Measurements from ENCODE around the gene CD69. TPM values are rescaled to one million over a fixed set of nuclear protein-coding genes. Genes with fewer than 3 reads are reported as not detected.

Gene CD69
- total and polyA plus RNA-seq, 2 donors (not counting 3 experiments of a cell fraction or from before 2014, with no cell fraction given) = 0.49 to 4.4 TPM

DNA sequence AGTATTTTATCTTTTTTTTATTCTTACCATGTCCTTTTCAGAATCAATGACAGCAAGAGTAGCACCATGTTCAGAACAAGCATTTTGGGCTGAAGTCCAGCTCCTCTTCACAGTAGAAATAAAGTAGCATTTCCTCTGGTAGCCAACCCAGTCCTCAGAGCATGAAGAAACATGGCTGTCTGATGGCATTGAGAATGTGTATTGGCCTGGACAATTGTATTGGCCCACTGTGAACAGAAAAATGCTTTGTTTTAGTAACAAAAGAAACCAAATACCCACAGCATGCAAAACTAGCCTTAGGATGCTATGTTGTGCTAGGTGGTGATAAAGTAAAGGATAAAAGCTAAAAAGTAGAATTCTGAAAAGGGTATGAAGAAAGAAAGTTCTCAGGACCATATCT lies 5.7 kb downstream of the CD69 start:
- Histone ChIP-seq H3K4me1 (ENCODE audit: control insufficient read depth, extremely low read depth, insufficient read depth, low read length) (peaks cover 18% of the 10 kb centered on the region), H3K9me3 (replicated peaks; ENCODE audit: control insufficient read depth, insufficient read depth, low read length) (no peaks in the 10 kb centered on the region), H3K4me2 (ENCODE audit: insufficient read depth, low read length) (no peak overlapping the region), H2AFZ (ENCODE audit: low read depth, low read length) (no peak overlapping the region), H3K27me3 (ENCODE audit: control insufficient read depth in 2 of 2, insufficient read depth in 2 of 2, low read length in 2 of 2) (no peaks in the 10 kb centered on the region), H4K20me1 (replicated peaks; ENCODE audit: control insufficient read depth, extremely low read depth, insufficient read depth, low read length) (no peaks in the 10 kb centered on the region), H3K4me3 (replicated peaks in 1 of 3; ENCODE audit: insufficient read depth in 1 of 3, low read depth in 1 of 3, low read length in 3 of 3) (no peak overlapping the region), H3K79me2 (ENCODE audit: control insufficient read depth, insufficient read depth, low read length) (no peaks in the 10 kb centered on the region), H3K9me1 (replicated peaks; ENCODE audit: control insufficient read depth, extremely low read depth, insufficient read depth, low read length) (no peaks in the 10 kb centered on the region), H3K36me3 (ENCODE audit: control insufficient read depth in 2 of 2, extremely low read depth in 1 of 2, insufficient read depth in 2 of 2, low read length in 2 of 2) (no peaks in the 10 kb centered on the region), H3K27ac (ENCODE audit: insufficient read depth, low read depth, low read length) (no peak overlapping the region), H3K9ac (replicated peaks; ENCODE audit: extremely low read depth, insufficient read depth, low read length) (no peak overlapping the region)
- intact Hi-C loops (cut with micrococcal nuclease) (loop anchor here (10.0 kb wide), 1 partner anchor 810 kb away; no protein-coding TSS in a partner anchor), dilution Hi-C loops (cut with MboI; ENCODE audit: extremely low pct_ligation_motif_present, low sequenced_read_pairs) (no loop called here)
- TF ChIP-seq FOS (IDR thresholded peaks at IDR 0.05; ENCODE audit: borderline replicate concordance, insufficient read depth, low read length) (no peak), POLR2A (IDR thresholded peaks at IDR 0.05; ENCODE audit: low read depth, low read length) (no peak), POLR2AphosphoS5 (IDR thresholded peaks at IDR 0.05; ENCODE audit: insufficient read depth, low read depth, low read length) (no peak), JUN (IDR thresholded peaks at IDR 0.05; ENCODE audit: borderline replicate concordance, insufficient read depth, insufficient read length, low read depth) (no peak), GATA2 (IDR thresholded peaks at IDR 0.05; ENCODE audit: insufficient read depth, insufficient read length, low read depth, low read length) (no peak), EZH2 (IDR thresholded peaks at IDR 0.05; ENCODE audit: borderline replicate concordance, low read depth, low read length, severe bottlenecking) (no peak), MYC (IDR thresholded peaks at IDR 0.05; ENCODE audit: low read depth, low read length) (no peak)
- TF ChIP-seq, protein P1, sequence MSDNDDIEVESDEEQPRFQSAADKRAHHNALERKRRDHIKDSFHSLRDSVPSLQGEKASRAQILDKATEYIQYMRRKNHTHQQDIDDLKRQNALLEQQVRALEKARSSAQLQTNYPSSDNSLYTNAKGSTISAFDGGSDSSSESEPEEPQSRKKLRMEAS (IDR thresholded peaks at IDR 0.05; ENCODE audit: insufficient read depth, insufficient read length) = no peak
- TF ChIP-seq, protein P2, sequence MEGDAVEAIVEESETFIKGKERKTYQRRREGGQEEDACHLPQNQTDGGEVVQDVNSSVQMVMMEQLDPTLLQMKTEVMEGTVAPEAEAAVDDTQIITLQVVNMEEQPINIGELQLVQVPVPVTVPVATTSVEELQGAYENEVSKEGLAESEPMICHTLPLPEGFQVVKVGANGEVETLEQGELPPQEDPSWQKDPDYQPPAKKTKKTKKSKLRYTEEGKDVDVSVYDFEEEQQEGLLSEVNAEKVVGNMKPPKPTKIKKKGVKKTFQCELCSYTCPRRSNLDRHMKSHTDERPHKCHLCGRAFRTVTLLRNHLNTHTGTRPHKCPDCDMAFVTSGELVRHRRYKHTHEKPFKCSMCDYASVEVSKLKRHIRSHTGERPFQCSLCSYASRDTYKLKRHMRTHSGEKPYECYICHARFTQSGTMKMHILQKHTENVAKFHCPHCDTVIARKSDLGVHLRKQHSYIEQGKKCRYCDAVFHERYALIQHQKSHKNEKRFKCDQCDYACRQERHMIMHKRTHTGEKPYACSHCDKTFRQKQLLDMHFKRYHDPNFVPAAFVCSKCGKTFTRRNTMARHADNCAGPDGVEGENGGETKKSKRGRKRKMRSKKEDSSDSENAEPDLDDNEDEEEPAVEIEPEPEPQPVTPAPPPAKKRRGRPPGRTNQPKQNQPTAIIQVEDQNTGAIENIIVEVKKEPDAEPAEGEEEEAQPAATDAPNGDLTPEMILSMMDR (IDR thresholded peaks at IDR 0.05; ENCODE audit: extremely low read depth in 1 of 2, insufficient read depth in 1 of 2, low read depth in 1 of 2, low read length in 2 of 2) = no peak
- FAIRE-seq (no peak), DNase-seq (ENCODE audit: low read depth, low spot score) (no peak)
- BruUV-seq (replicated peaks) = no TSS peak
- POLR2A ChIA-PET = no interaction called here
- CTCF ChIA-PET = interaction anchor here (1.3 to 13.3 kb wide), 3 partner anchors 20 to 59 kb away, joined by 3 to 332 read pairs (median 7); no protein-coding TSS in a partner anchor

Measured in endothelial cell of umbilical vein (primary cell).